A549 treated with dexamethasone at 1 μM for 4 hours (cell line): ENCODE measurements around the gene RAB11A. TPM values are rescaled to one million over a fixed set of nuclear protein-coding genes. Genes with fewer than 3 reads are reported as not detected.

Experiments
- total RNA-seq: library from RNA; stranded (reverse); fragments of 200-300 nt; extraction: Qiagen RNA extraction; gene quantifications from 5 replicates; pipeline ENCODE4 v1.2.3, GENCODE V29; 2022

Gene RAB11A
- 267 to 337 TPM (median 288 TPM) in 5 replicates for total RNA-seq

DNA sequence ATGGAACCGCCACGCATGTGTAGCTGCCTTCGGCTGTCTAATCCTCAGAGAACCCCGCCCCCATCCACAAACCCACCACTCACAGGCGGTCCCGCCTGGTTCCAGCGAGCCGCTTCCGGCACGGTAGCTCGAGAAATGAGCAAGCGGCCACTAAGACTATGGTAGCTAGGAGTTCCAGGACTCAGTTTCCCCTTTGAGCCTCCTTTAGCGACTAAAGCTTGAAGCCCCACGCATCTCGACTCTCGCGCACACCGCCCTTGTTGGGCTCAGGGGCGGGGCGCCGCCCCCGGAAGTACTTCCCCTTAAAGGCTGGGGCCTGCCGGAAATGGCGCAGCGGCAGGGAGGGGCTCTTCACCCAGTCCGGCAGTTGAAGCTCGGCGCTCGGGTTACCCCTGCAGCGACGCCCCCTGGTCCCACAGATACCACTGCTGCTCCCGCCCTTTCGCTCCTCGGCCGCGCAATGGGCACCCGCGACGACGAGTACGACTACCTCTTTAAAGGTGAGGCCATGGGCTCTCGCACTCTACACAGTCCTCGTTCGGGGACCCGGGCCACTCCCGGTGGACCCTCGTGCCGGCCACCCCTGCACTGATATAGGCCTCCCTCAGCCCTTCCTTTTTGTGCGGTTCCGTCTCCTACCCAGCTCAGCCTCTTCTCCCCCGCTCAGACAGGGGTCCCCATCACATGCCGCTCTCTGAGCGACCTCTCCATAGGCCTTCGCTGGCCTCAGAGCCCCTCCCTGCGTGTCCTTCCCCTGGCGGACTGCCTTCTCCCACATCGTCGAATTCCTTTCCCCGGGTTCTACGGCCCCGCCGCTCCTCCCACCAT lies at the start of gene RAB11A:
TSS of gene RAB11A (plus strand) at position 366 of the 828 bp plus-strand sequence. CDS start at position 461, 95 bp downstream.

Other genes with a start within 250 kb of the RAB11A start
- gene SLC24A1, start 247.6 kb upstream of the RAB11A start, total RNA-seq = 3.4 to 6.0 TPM (median 4.6 TPM) in 5 replicates
- 4.1 to 7.5 TPM (median 5.7 TPM) in 5 replicates for gene DENND4A, start 77.2 kb upstream of the RAB11A start, total RNA-seq